ENCODE measurements around the gene CES2.
"Not testable (repeated sequence)": the region's sequence is repeated elsewhere in the genome, so short reads cannot be mapped to it uniquely, and the experiment has no call there.

The CES2 gene

DNA sequence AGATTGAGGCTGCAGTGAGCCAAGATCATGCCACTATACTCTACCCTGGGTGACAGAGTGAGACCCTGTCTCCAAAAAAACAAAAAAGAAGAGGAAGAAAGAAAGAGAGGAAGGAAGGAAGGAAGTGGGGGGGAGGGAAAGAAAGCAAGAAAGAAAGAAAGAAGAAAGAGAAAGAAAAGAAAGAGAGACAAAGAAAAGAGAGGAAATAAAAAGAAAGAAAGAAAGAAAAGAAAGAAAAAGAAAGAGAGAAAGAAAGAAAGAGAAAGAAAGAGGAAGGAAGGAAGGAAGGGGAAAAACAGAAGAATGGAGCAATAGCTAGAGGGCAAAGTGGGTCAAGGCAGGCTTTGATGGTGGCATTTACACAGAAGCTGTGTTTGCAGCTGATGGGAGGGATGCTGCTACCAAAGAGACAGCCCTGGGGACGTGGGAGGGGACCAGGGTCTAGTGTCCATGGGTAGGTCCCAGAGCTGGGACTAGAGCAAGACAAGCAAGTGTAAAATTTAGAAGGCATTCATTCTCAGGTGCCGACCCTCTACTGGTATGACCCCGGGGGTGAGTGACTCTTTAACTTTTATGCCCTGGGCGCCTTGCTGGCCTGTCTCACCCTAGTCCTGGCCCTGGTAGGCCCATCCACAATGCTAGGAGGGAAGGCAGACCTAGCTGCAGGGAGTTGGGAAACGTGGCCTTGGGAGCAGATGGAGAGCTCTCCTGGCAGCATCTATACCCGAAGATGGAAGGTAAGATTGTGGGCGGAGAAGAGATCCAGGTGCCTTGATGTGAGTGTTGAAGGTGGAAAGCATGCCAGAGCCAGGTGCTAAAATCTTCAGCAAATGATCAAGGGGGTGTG, 23.8 kb downstream of the CES2 start:
- DNase-seq: no peak

DNA sequence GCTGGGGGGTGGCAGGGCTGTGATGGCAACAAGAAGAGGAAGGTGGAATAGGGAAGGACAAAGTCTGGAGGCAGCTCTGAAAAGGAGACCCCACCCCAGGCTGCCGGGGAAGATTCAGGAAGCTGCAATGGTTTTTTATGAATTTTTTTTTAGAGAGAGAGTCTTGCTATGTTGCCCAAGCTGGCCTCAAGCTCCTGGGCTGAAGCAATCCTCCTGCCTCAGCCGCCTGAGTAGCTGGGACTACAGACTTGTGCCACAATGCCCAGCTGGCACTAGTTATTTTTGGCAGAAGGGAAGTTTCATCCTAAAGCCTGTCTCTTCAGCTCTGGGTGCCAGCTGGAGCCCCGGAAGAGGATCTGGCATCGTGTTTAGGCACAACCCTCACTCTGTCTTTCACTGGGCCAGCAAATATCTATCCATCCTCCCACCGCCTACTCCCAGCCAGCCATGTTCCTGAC, 24.4 kb downstream of the CES2 start:
- no peak for DNase-seq

DNA sequence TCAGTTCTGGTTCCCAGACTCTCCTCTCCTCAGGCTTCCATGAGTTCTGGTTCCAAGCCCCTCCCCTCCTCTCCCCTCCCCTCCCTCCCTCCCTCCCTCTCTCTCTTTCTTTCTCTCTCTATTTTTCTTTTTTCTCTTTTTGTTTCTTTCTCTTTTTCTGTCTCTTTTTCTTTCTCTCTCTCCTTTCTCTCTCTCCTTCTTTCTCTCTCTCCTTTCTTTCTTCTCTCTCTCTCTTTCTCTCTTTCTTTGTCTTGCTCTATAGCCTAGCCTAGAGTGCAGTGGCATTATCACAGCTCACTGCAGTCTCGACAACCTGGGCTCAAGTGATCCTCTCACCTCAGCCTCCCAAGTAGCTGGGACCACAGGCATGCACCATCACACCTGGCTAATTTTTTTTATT, 25.0 kb downstream of the CES2 start:
- DNase-seq: no peak

DNA sequence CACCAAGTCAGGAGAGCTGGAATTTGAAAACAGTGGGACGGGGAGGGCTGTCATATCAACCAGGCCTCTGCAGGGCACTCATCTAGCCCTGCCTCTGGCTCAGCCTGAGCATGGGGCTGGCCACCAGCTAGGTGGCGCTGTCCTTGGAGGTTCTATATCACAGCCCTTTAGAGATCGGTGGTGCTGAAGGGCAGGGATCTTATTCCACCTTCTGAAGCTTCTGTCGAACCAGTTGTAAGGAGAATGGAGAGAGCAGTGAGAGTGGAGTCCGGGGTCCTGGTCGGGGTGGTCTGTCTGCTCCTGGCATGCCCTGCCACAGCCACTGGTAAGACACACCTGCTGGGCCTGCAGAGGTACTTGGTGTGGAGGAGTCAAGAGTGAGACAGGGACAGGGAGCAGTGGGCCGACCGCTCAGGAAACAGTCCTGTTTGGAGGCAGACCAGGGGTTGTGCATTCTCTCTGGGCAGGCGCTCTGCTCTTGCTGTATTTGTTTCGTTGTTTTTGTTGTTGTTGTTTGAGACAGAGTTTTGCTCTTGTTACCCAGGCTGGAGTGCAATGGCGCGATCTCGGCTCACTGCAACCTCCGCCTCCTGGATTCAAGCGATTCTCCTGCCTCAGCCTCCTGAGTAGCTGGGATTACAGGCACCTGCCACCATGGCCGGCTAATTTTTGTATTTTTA, 25.9 kb downstream of the CES2 start, which contains the start of gene CES3:
Gene CES3, plus strand, starts transcription at position 202 of the 680 bp plus-strand sequence. Its CDS starts 42 bp downstream, at position 244.
- peak; percentile 53 for DNase-seq

DNA sequence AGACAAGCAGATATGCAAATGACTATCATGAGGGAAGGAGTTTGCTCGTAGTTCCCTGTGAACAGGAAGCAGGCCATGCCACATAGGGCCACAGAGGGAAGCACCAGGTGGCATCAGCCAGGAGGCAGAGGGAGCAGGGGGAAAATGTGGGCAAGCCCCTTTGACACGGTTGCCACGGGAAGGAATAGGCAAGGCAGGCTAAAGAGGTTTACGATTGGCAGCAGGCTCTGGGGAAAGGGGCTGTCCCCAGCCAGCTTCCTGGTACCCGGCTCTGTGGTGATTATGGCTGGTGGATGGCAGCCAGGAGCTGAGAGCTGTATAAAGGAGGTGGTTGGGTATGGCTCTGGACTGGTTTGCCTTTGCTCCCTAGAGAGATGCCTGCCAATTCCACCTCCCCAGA, 26.6 kb downstream of the CES2 start:
- no peak for DNase-seq

DNA sequence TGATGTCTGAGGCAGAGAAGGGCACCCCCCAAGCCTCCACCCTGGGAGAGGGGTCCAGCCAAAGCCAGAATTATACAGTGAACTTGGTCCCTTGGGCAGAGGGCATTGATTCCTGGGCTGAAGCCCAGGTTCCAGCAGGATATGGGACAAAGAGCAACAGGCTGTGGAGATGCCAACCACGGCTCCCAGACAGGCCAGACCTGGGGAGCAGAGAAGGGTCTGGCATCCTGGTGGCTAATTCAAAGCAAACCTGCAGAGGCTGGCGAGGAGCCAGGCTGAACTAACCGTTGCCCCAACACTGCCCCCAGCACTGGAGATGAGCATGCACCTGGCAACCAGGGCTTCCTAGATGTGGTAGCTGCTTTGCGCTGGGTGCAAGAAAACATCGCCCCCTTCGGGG, 28.7 kb downstream of the CES2 start:
- no peak for DNase-seq

DNA sequence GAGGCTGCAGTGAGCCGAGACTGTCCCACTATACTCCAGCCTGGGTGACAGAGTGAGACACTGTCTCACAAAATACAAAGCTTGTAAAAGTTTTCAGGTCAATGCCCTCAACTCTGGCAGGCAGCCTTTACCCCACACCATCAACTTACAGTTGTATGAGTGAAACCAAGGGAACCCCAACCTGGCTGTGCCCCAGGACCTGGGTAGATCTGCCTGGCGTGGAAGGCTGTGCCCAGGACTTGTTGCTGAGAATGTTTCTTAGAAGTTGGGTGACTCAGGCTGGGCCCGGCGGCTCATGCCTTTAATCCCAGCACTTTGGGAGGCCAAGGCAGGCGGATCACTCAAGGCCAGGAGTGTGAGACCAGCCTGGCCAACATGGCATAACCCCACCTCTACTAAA, 33.5 kb downstream of the CES2 start:
- no peak for DNase-seq

DNA sequence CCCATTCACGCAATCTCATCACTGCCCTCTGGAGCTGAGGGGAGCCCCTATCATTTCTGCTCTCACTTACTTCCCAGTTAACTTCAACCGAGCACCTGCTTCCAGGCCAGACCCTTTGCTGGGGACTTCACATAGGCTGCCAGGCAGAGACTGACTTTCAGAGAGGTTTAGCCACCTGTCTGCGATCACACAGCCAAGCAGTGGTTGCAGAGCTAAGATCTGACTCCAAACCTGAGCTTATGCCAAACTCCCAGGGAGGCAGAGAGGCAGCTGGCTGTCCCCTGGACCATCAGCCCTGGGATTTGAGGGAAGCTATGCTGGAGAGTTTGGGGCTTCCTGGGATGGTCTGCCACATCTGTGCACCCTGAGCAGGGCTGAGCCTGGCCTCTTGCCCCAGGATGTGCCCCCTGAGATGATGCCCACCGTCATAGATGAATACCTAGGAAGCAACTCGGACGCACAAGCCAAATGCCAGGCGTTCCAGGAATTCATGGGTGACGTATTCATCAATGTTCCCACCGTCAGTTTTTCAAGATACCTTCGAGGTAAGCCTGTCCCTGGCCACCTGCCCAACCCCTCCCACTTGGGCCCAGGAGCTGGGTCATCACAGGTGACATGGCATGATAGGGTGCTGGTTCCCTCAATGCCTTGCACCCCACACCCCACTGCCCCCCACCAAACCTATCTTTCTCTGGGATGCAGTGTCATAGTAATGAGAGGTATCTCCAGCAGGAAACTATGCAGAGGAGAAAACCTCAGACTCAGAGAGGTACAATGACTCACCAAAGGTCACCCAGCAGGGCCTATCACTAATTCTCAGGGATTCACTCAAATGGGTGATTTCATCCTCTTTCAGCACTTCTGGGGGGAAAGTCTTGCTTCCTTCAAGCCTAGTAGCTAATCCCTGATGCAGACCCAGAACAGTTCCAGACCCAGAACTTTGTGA, 35.7 kb downstream of the CES2 start:
- no peak for DNase-seq

DNA sequence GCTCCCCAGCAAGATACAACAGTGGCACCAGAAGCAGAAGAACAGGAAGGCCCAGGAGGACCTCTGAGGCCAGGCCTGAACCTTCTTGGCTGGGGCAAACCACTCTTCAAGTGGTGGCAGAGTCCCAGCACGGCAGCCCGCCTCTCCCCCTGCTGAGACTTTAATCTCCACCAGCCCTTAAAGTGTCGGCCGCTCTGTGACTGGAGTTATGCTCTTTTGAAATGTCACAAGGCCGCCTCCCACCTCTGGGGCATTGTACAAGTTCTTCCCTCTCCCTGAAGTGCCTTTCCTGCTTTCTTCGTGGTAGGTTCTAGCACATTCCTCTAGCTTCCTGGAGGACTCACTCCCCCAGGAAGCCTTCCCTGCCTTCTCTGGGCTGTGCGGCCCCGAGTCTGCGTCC, 37.7 kb downstream of the CES2 start:
- no peak for DNase-seq

DNA sequence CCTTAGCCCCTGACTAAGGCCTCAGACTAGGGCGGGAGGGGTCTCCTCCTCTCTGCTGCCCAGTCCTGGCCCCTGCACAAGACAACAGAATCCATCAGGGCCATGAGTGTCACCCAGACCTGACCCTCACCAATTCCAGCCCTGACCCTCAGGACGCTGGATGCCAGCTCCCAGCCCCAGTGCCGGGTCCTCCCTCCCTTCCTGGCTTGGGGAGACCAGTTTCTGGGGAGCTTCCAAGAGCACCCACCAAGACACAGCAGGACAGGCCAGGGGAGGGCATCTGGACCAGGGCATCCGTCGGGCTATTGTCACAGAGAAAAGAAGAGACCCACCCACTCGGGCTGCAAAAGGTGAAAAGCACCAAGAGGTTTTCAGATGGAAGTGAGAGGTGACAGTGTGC, 38.4 kb downstream of the CES2 start:
- no peak for DNase-seq

DNA sequence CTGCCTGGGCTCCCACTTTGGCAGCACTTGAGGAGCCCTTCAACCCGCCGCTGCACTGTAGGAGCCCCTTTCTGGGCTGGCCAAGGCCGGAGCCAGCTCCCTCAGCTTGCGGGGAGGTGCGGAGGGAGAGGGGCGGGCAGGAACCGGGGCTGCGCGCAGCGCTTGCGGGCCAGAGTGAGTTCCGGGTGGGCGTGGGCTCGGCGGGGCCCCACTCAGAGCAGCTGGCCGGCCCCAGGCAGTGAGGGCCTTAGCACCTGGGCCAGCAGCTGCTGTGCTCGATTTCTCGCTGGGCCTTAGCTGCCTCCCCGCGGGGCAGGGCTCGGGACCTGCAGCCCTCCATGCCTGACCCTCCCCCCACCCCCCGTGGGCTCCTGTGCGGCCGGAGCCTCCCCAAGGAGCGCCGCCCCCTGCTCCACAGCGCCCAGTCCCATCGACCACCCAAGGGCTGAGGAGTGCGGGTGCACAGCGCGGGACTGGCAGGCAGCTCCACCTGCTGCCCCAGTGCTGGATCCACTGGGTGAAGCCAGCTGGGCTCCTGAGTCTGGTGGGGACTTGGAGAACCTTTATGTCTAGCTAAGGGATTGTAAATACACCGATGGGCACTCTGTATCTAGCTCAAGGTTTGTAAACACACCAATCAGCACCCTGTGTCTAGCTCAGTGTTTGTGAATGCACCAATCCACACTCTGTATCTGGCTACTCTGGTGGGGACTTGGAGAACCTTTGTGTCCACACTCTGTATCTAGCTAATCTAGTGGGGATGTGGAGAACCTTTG, 39.0 kb downstream of the CES2 start:
- not testable (repeated sequence) for DNase-seq

DNA sequence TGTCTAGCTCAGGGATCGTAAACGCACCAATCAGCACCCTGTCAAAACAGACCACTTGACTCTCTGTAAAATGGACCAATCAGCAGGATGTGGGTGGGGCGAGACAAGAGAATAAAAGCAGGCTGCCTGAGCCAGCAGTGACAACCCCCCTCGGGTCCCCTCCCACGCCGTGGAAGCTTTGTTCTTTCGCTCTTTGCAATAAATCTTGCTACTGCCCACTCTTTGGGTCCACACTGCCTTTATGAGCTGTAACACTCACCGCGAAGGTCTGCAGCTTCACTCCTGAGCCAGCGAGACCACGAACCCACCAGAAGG, 39.6 kb downstream of the CES2 start:
- DNase-seq: peak; percentile 39

DNA sequence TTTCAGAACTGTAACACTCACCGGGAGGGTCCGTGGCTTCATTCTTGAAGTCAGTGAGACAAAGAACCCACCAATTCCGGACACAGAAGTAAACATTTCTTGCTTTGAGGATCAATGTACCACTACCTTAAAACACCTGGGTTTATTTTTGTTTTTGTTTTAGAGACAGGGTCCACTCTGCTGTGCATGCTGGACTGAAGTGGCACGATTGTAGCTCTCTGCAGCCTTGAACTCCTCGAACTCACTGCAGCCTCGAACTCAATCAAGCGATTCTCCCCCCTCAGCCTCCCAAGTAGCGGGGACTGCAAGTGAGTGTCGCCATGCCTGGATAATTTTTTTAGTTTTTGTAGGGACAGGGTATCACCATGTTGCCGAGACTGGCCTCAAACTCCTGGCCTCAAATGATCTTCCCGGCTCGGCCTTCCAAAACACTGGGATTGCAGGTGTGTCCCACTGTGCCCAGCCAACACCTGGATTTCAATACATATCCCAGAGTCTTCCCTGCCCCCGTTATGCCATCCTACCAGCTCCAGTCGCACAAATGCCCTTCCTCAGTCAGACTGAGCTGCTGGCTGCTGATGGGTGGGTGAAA, 40.1 kb downstream of the CES2 start:
- DNase-seq: no peak

DNA sequence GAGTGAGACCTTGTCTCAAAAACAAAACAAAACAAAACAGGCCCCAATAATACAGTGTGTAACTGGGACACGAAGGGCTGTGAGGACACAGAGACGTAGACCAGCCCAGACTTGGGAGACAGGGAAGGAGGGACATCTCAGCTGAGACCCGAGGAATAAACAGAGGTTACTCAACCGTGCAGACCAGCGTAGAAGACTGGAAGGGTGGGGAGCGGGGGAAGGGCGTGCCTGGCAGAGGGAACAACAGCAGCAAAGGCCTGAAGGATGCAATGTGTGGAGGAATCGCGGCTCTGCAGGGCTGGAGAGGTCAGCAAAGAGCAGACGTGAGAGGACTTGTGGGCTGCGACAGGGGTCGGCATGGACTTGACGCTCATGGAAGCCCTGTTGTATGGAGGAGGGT, 41.4 kb downstream of the CES2 start:
- DNase-seq: no peak

DNA sequence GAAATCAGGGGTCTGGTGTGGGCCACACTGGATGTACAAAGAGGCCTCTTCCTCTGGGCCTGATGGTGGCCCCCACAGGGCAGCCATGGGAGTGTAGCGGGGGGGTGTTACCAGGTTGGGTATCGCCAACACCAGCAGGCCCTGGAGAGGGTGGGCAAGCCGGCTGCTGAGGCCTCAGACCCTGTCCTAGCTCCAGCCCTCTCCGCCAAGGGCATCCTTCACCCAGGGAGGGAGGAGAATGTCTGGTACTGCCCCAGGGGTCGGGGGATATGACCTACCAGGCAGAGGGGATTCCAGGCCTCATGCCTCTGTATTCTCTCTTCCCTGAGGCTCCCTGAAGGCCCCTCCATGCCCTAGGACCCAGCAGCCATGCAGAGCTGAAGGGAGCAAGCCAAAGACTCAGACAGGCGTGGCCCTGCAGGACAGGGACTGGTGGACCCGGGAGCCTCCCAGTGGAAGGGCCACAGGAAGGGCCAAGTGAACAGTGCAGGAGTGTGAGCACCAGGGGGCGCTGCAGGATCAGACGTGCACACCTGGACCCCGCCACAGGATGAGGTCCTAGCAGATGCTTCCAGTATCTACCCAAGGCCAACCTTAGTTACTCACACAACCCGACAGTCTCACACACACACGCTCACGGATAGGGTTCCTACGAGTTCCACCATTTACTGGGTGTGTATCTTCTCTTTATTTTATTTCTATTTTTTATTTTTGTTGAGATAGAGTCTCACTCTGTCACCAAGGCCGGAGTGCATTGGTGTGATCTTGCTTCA, 42.2 kb downstream of the CES2 start:
- DNase-seq: peak; percentile 84

DNA sequence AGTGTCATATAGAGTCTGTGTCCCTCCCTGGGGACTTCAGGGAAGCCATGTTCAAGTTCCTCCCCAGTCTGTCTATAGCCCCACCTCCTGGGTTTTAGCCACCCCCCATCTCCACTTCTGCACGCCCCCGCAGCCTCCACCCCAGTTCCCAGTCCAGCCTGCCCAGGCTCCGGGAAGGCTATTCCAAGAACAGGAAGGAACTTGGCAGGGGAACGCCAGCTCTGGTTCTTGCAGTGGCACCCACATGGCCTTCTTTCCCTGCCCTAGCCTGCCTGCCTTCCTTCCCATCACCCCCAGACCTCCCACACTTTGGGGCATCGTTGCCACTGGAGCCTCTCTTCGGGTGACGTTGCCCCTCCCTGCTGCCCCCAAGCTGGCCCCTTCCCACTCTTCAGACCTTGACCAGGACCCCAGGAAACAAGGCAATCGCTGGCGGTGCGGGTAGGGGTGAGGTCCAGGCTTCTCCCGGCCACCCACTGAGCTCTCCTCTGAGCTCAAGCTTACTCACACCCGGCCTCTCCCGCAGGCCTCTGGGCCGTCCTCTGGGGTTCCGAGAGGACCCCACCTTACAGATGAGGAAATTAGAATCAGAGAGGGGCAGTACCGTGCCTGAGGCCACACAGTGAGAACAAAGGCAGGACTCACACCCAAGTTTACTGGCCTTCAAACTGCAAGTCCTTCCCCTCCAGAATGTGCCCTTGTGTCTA, 43.8 kb downstream of the CES2 start:
- no peak for DNase-seq

DNA sequence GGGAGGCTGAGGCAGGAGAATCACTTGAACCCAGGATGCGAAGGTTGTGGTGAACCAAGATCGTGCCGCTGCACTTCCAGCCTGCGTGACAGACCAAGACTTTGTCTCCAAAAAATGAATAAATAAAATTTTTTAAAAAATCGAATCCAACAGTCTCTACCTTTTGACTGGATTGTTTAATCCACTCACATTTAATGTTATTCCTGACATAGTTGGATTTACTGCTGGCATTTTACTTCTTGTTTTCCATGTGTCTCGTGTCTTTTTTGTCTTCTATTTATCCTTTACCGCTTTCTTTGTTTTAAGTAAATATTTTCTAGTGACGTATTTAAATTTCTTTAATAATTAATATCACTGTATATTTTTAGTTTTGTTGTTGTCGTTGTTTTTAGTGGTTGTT, 47.7 kb downstream of the CES2 start:
- DNase-seq: no peak

DNA sequence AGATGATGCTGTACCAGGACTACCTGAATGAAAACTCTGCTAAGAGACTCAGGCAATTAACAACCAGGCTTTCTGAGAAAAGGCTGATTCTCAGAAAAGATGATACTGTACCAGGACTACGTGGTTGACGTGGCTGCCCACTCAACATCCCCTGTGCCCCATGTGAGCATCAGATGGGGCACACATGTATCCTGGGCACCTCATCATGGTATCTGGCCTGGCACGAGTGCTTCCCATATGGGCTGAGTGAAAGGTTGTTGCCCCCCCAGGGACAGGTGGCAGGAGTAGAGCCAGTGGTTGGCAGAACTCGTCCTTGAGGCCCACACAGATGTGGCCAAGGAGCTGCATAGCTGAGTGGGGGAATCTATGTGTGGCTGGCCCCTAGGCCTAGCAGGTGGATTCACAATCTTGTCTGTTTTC, 49.6 kb downstream of the CES2 start:
- peak; percentile 53 for DNase-seq

DNA sequence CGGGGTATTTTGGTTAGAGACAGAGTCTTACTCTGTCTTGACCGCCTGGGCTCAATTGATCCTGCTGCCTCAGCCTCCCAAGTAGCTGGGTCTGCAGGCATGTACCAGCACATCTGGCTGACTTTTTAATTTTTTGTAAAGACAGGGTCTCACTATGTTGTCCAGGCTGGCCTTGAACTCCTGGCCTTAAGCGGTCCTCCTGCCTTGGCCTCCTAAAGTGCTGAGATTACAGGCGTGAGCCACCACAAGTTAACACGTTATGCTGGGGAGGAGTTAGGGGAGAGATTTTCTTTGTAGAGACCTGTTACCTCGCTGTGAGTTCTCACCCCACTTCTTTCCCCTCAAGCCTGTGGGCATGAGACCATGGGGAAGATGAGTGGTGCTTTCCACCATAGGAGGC, 51.2 kb downstream of the CES2 start:
- DNase-seq: no peak

DNA sequence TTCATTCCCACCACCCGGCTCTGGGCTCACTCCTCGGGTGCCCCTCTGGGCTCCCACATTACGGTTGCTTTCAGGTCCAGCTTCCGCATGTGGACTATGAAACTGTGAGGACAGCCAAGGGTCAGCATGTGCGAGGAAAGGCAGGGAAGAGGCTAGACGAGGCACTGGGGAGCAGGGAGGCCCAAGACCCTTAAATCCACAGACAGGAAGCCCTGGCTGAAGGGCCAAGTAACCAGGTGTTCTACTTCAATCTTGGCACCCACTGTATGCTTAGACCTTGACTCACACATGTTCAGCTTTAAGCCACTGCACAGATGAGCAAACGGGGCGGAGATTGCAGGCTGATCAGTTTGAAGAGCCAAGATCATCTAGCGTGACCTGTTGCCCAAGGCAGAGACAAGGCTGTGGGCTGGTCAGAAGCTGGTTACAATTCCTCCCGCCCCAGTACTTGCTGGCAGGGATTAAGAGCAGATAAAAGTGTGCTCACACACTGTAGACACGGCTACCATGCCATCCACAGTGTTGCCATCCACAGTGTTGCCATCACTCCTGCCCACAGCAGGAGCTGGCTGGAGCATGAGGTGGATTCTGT, 53.0 kb downstream of the CES2 start, which contains the start of gene CES4A:
Gene CES4A, plus strand, starts transcription at position 393 of the 592 bp plus-strand sequence. Its CDS starts 184 bp downstream, at position 577.
- no peak for DNase-seq

Measured in CD4-positive, alpha-beta T cell treated with Interleukin-15 for 1 hour (primary cell).